ENCODE measurements around the gene SIGLEC12. TPM values are rescaled to one million over a fixed set of nuclear protein-coding genes. Genes with fewer than 3 reads are reported as not detected.
"Not testable (repeated sequence)": the region's sequence is repeated elsewhere in the genome, so short reads cannot be mapped to it uniquely, and the experiment has no call there.

The SIGLEC12 gene
- total RNA-seq, 1 experiment from 2014 or later: not detected

- DNase-seq (ENCODE audit: low spot score): no peak
- no peak overlapping the region for H3K4me3 ChIP-seq (ENCODE audit: low read depth, low read length, poor library complexity, severe bottlenecking)
- H3K9me3 ChIP-seq (ENCODE audit: low read depth, low read length, poor library complexity, severe bottlenecking): no peaks in the 10 kb centered on the region
- ChIA-PET POLR2A (ENCODE audit: low non-redundant PET) (no interaction called here), CTCF (no interaction called here)
- BruUV-seq (replicated peaks): no TSS peak
- intact Hi-C loops (cut with micrococcal nuclease; ENCODE audit: unreplicated experiment): no loop called here
- H3K36me3 ChIP-seq (ENCODE audit: insufficient read depth, low read length, poor library complexity, severe bottlenecking): no peaks in the 10 kb centered on the region
- TF ChIP-seq EZH2 (IDR thresholded peaks at IDR 0.05; ENCODE audit: borderline replicate concordance, low read depth, low read length, poor library complexity, severe bottlenecking) (no peak), CTCF (conservative IDR thresholded peaks at IDR 0.05; ENCODE audit: low read depth, low read length) (no peak)
- no peak overlapping the region for H3K27ac ChIP-seq (ENCODE audit: low read depth, low read length, poor library complexity, severe bottlenecking)
- no peaks in the 10 kb centered on the region for H3K4me1 ChIP-seq (ENCODE audit: insufficient read depth, low read length, poor library complexity, severe bottlenecking)
- peaks cover 34% of the 10 kb centered on the region for H3K27me3 ChIP-seq (replicated peaks; ENCODE audit: insufficient read depth, low read depth, low read length, poor library complexity)
Observed at GRCh38 chr19:51448411-51449016, 53.1 kb downstream of the SIGLEC12 start.

- intact Hi-C loops (cut with micrococcal nuclease; ENCODE audit: unreplicated experiment): no loop called here
- CTCF ChIA-PET: no interaction called here
Observed at GRCh38 chr19:51448011-51448410, 53.6 kb downstream of the SIGLEC12 start.

GRCh38 chr19:51447510-51447909 lies 54.1 kb downstream of the SIGLEC12 start:
- H3K36me3 ChIP-seq (ENCODE audit: insufficient read depth, low read length, poor library complexity, severe bottlenecking); CTCF ChIA-PET; H3K9me3 ChIP-seq (ENCODE audit: low read depth, low read length, poor library complexity, severe bottlenecking); H3K27ac ChIP-seq (ENCODE audit: low read depth, low read length, poor library complexity, severe bottlenecking); BruUV-seq (replicated peaks); H3K4me1 ChIP-seq (ENCODE audit: insufficient read depth, low read length, poor library complexity, severe bottlenecking); DNase-seq (ENCODE audit: low spot score); intact Hi-C loops (cut with micrococcal nuclease; ENCODE audit: unreplicated experiment); H3K4me3 ChIP-seq (ENCODE audit: low read depth, low read length, poor library complexity, severe bottlenecking); POLR2A ChIA-PET (ENCODE audit: low non-redundant PET): not testable (repeated sequence)
- peaks cover 40% of the 10 kb centered on the region for H3K27me3 ChIP-seq (replicated peaks; ENCODE audit: insufficient read depth, low read depth, low read length, poor library complexity)

More at GRCh38 chr19:51448011-51448410, 53.6 kb downstream of the SIGLEC12 start:
- no peak for TF ChIP-seq CTCF (conservative IDR thresholded peaks at IDR 0.05; ENCODE audit: low read depth, low read length)
- TF ChIP-seq EZH2 (IDR thresholded peaks at IDR 0.05; ENCODE audit: borderline replicate concordance, low read depth, low read length, poor library complexity, severe bottlenecking): no peak
- Histone ChIP-seq H3K4me1 (ENCODE audit: insufficient read depth, low read length, poor library complexity, severe bottlenecking) (no peaks in the 10 kb centered on the region), H3K9me3 (ENCODE audit: low read depth, low read length, poor library complexity, severe bottlenecking) (no peaks in the 10 kb centered on the region), H3K4me3 (ENCODE audit: low read depth, low read length, poor library complexity, severe bottlenecking) (no peak overlapping the region), H3K27me3 (replicated peaks; ENCODE audit: insufficient read depth, low read depth, low read length, poor library complexity) (peaks cover 39% of the 10 kb centered on the region), H3K27ac (ENCODE audit: low read depth, low read length, poor library complexity, severe bottlenecking) (no peak overlapping the region), H3K36me3 (ENCODE audit: insufficient read depth, low read length, poor library complexity, severe bottlenecking) (no peaks in the 10 kb centered on the region)
- POLR2A ChIA-PET (ENCODE audit: low non-redundant PET): no interaction called here
- DNase-seq (ENCODE audit: low spot score): no peak
- BruUV-seq (replicated peaks): no TSS peak
